Lung microvascular endothelial cell (primary cell): ENCODE data around the gene FBXW7. TPM values are rescaled to one million over a fixed set of nuclear protein-coding genes. Genes with fewer than 3 reads are reported as not detected.
"Not testable (repeated sequence)": the region's sequence is repeated elsewhere in the genome, so short reads cannot be mapped to it uniquely, and the experiment has no call there.

ENCODE experiments used
- DNase-seq, 2 donors: peaks; one replicate each; pipeline versions ENCODE4 v3.0.0 to v3.0.0-alpha.2; 2010; ENCODE audit warnings: low read depth in 2 of 2
- total RNA-seq: library from RNA; depleted of rRNA; stranded (reverse); fragments of >200 nt; gene quantifications from 2 replicates; pipeline ENCODE4 v1.2.1, GENCODE V29; 2014

FBXW7 gene
- 34.7 and 51.2 TPM in 2 replicates for total RNA-seq

- peak; percentile 99 for DNase-seq
These were observed at the start of gene FBXW7 for GRCh38 chr4:152535903-152536544. TSS of gene FBXW7 (minus strand) at chr4:152536092. CDS start at chr4:152411803, 124,289 bp downstream.

- peak in 1 of 2 donors; percentile 14 for DNase-seq
These were observed 49.1 kb upstream of the FBXW7 start for GRCh38 chr4:152585023-152585441.

- DNase-seq = no peak
These were observed 45.8 kb upstream of the FBXW7 start for GRCh38 chr4:152581536-152582160.

- no peak for DNase-seq
These were observed 44.0 kb upstream of the FBXW7 start for GRCh38 chr4:152579916-152580315.

- no peak for DNase-seq
These were observed 43.3 kb upstream of the FBXW7 start for GRCh38 chr4:152579107-152579764.

GRCh38 chr4:152578670-152579069 is 42.8 kb upstream of the FBXW7 start:
- DNase-seq = no peak

GRCh38 chr4:152577708-152578396 is 42.0 kb upstream of the FBXW7 start:
- no peak for DNase-seq

GRCh38 chr4:152575533-152575932 is 39.6 kb upstream of the FBXW7 start:
- no peak for DNase-seq

- DNase-seq = no peak
These were observed 38.0 kb upstream of the FBXW7 start for GRCh38 chr4:152573861-152574260.

- DNase-seq = peak; percentile 8 to 32
These were observed 36.7 kb upstream of the FBXW7 start for GRCh38 chr4:152572417-152573086.

- DNase-seq = no peak
These were observed 35.9 kb upstream of the FBXW7 start for GRCh38 chr4:152571770-152572169.

GRCh38 chr4:152571296-152571695 is 35.4 kb upstream of the FBXW7 start:
- DNase-seq = no peak

GRCh38 chr4:152565333-152565732 is 29.4 kb upstream of the FBXW7 start:
- no peak for DNase-seq

- no peak for DNase-seq
These were observed 28.4 kb upstream of the FBXW7 start for GRCh38 chr4:152564336-152564735.

GRCh38 chr4:152563209-152563608 is 27.3 kb upstream of the FBXW7 start:
- no peak for DNase-seq

GRCh38 chr4:152559641-152560040 is 23.7 kb upstream of the FBXW7 start:
- no peak for DNase-seq

- no peak for DNase-seq
These were observed 22.5 kb upstream of the FBXW7 start for GRCh38 chr4:152558396-152558795.

GRCh38 chr4:152556834-152557233 is 20.9 kb upstream of the FBXW7 start:
- no peak for DNase-seq

- DNase-seq = peak in 1 of 2 donors; percentile 23
These were observed 20.4 kb upstream of the FBXW7 start for GRCh38 chr4:152556283-152556682.

- DNase-seq = no peak
These were observed 18.9 kb upstream of the FBXW7 start for GRCh38 chr4:152554742-152555141.

- not testable (repeated sequence) for DNase-seq
These were observed 14.8 kb upstream of the FBXW7 start for GRCh38 chr4:152550687-152551086.

GRCh38 chr4:152545088-152545487 is 9.2 kb upstream of the FBXW7 start:
- no peak for DNase-seq
